Measurements from ENCODE around the gene DIP2C. TPM values are rescaled to one million over a fixed set of nuclear protein-coding genes. Genes with fewer than 3 reads are reported as not detected.

The DIP2C gene
- total RNA-seq, 1 donor from 2014 or later = 23.1 TPM

- no peak for DNase-seq (ENCODE audit: extremely low spot score, unreplicated experiment)
- Mint-ChIP-seq H3K36me3 (peaks cover 8% of the 10 kb centered on the region), H3K9me3 (no peaks in the 10 kb centered on the region), H3K27me3 (no peaks in the 10 kb centered on the region), H3K27ac (no peak overlapping the region), H3K4me3 (no peak overlapping the region), H3K4me1 (ENCODE audit: unreplicated experiment) (no peaks in the 10 kb centered on the region)
- no peak for TF ChIP-seq CTCF (conservative IDR thresholded peaks at IDR 0.05)
These were observed 266.3 kb downstream of the DIP2C start for GRCh38 chr10:423178-423577.

- Mint-ChIP-seq H3K9me3 (no peaks in the 10 kb centered on the region), H3K36me3 (peaks cover 8% of the 10 kb centered on the region), H3K4me3 (no peak overlapping the region), H3K4me1 (ENCODE audit: unreplicated experiment) (no peaks in the 10 kb centered on the region), H3K27ac (no peak overlapping the region), H3K27me3 (no peaks in the 10 kb centered on the region)
- DNase-seq (ENCODE audit: extremely low spot score, unreplicated experiment) = no peak
- no peak for TF ChIP-seq CTCF (conservative IDR thresholded peaks at IDR 0.05)
These were observed 266.8 kb downstream of the DIP2C start for GRCh38 chr10:422675-423074.

- no peak for DNase-seq (ENCODE audit: extremely low spot score, unreplicated experiment)
- TF ChIP-seq CTCF (conservative IDR thresholded peaks at IDR 0.05) = no peak
- Mint-ChIP-seq H3K9me3 (no peaks in the 10 kb centered on the region), H3K27ac (no peak overlapping the region), H3K36me3 (peaks cover 8% of the 10 kb centered on the region), H3K4me3 (no peak overlapping the region), H3K4me1 (ENCODE audit: unreplicated experiment) (no peaks in the 10 kb centered on the region), H3K27me3 (no peaks in the 10 kb centered on the region)
These were observed 267.2 kb downstream of the DIP2C start for GRCh38 chr10:422241-422640.

GRCh38 chr10:421170-421569 is 268.3 kb downstream of the DIP2C start:
- no peak for TF ChIP-seq CTCF (conservative IDR thresholded peaks at IDR 0.05)
- DNase-seq (ENCODE audit: extremely low spot score, unreplicated experiment) = no peak
- H3K36me3 Mint-ChIP-seq = peaks cover 8% of the 10 kb centered on the region
- no peak overlapping the region for H3K27ac Mint-ChIP-seq
- H3K4me1 Mint-ChIP-seq (ENCODE audit: unreplicated experiment) = no peaks in the 10 kb centered on the region
- no peaks in the 10 kb centered on the region for H3K9me3 Mint-ChIP-seq
- H3K27me3 Mint-ChIP-seq = no peaks in the 10 kb centered on the region
- H3K4me3 Mint-ChIP-seq = no peak overlapping the region

GRCh38 chr10:420154-421121 is 269.0 kb downstream of the DIP2C start:
- Mint-ChIP-seq H3K27ac (no peak overlapping the region), H3K9me3 (no peaks in the 10 kb centered on the region), H3K4me1 (ENCODE audit: unreplicated experiment) (no peaks in the 10 kb centered on the region), H3K27me3 (no peaks in the 10 kb centered on the region), H3K4me3 (no peak overlapping the region), H3K36me3 (peaks cover 6% of the 10 kb centered on the region)
- DNase-seq (ENCODE audit: extremely low spot score, unreplicated experiment) = no peak
- TF ChIP-seq CTCF (conservative IDR thresholded peaks at IDR 0.05) = no peak

All from type B pancreatic cell (in vitro differentiated cells).